T follicular helper cell (primary cell): Measurements from ENCODE around the gene PCDH7.

Experiments
- DNase-seq: peaks from one replicate; pipeline ENCODE4 v3.0.0-alpha.2; 2020; ENCODE audit warnings: low read depth

The PCDH7 gene

DNA sequence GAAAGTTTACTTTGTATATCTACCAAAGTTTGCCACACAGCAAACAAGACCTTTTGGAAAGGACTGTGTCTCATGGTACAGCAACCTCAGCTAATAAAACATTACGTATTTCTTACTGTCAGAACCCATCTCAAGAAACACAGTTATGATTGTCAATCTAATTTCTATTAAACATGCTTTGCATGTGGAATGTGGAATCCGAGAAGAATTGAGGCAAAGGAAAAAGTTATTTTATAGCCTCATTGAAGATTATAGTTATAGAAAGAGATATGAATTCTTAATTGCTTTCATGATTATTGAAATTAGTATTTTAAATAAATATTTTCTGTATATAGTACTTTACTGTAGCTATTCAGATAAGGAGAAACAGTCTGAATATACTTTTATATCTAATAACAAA lies 5.4 kb downstream of the PCDH7 start:
- DNase-seq: no peak

DNA sequence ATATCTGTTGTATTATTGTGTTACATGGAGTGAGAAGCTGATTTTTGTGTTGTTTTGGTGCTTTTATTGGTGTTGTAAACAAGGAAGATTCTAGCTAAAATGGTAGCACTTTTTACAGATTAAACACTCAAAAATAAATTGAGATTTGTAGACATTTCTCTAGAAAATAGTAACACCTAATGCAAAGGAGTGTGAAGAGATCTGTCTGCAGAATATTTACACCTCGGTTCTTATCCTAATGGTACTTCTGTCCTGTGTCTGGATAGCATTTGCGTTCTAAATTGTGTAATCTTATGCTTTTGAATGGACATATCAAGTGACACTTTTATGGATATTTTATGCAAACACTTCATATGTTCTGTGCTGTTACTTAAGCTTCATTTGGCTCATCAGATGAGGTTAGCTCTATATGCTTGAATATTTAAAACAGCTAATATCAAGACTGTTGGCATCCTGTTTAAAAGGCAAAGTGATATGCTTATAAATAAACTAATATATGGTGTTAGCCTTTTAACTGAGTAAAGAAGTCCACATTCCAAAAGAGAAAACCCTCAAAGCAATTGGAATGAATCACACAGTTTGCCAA lies 6.0 kb downstream of the PCDH7 start:
- DNase-seq: no peak

DNA sequence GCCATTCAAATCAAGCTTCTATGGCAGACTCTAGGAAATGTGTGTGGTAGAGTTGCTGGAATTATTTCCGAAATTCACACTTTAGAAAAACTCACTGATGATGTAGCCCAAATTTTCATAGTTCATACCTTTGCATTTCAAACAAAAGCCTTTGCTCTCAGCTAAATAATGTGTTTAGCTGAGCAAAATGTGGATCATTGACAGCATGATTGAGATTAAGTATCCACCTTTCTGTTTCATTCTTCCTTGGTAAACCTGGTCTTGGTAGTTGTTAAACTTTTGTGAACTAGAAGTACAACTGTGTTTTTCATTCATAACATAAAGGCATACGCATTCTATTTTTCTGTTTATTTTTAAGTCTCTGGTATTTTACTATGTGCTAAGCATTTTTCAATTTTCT lies 7.2 kb downstream of the PCDH7 start:
- DNase-seq: no peak

DNA sequence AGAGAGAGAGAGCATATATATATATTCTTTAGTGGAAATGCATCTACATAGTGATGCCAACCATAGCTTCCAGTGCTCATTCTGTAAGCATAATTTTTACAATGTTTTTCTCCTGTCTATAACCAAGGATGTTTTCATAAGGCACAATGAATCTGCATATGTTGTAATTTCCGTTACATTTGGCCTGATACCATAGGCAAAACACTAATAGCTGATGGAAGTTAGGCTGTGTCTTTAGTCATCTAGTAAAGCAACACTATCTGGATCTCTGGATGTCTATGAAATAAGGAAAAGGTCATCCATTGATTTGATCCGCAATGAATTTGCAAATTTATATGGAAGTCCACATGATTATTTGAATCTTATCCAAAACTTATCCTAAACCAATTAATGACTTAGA lies 8.1 kb downstream of the PCDH7 start:
- DNase-seq: no peak

DNA sequence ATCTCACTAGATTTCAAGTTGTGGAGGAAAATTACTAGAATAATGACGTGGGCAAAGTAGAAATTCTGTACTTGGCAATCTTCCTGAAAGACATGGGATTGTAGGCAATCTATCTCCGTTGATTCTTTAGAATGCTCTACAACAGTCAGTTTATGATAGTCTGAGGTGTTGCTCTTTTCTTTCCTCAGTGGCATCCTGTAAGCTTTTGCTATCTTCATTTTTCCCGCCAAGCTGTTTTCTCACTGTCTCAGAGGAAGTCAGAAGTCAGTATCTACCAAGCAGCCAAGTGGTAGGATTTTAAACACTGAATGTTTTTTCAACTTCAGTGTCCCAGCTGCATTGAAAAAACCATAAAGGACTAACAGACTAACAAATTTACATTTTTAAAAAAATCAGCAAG lies 23.7 kb downstream of the PCDH7 start:
- no peak for DNase-seq

DNA sequence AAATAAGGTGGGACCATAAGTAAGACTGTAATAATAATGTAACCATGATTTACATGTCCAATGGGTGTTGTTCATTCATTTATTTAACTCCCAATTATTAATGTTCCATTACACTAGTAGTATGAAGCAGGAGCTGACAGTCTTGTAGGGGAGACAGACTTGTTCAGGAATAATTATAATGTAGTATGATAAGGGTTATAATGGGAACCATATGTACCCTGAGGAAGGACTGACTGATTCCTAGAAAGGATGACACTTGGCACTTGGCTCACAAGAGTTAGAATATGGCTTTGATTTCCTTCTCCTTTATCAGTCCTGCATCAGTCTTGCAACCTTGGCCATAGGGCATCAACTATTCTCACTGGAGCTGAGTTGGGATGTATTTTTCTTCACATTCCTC lies 24.2 kb downstream of the PCDH7 start:
- no peak for DNase-seq

DNA sequence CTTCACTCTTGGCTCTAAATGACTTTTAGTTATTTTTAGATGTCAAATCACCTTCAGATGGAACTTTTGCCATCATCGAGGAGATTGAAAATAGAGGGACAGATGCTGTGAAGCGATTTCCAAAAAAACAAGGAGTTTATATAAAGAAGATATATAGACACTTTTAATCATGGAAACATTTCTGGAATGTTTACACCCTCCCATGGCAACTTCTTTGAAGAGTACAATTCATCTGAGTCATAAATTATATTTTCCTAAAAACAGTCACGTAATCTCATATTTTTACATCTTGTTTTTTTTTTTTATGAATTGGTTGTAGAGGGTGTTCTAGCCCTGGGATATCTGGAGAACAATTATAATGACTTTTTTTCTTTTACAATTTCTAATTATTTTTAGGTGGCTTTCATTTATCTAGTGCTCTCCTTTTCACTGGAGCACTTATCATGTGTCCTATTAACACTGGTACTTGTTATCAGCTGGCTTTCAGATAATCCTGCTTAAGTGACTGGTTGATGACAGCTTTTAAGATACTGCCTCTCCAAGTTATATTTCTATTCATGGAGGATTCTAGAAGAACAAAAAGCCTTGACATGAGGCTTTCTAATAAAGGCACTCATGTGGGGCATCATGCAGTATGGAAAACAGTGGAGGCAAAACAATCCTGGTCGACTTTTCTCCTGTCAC lies 24.9 kb downstream of the PCDH7 start:
- no peak for DNase-seq

DNA sequence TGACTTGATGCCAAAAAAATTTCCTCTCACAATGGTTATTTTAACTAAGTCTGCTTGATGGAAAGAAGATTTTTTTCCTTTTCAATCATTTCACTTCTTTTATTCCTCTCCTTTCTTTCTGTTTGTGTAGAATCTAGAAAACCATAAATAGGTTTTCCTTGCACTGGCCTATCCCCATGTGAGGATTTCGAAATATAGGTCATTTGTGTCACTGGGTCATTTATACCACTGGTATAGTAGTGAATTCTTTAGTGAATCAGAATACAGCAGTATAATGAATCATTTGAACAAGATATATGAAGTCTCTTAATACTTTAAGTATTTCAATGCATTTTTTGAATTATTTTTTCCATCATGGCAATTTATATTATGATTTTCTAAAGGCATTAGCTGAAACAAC lies 26.6 kb downstream of the PCDH7 start:
- DNase-seq: no peak

DNA sequence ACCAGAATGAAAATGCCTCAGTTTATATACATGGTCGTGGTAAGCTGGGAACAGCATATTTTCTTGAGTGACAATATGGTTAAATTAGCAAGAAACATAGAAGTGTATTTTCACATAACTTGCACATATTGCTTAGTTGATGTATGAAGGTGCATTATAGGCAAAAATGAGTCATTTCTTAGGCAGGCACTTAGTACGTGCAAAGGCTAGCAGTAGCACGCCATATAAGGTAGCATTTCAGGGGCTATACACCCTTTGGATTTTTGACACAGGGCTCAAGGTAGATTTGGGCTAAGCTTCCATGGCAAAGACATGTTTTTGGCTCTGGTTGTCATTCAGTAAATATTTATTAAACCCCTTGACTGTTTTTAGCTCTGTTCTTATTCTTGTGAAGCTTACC lies 33.1 kb downstream of the PCDH7 start:
- no peak for DNase-seq

DNA sequence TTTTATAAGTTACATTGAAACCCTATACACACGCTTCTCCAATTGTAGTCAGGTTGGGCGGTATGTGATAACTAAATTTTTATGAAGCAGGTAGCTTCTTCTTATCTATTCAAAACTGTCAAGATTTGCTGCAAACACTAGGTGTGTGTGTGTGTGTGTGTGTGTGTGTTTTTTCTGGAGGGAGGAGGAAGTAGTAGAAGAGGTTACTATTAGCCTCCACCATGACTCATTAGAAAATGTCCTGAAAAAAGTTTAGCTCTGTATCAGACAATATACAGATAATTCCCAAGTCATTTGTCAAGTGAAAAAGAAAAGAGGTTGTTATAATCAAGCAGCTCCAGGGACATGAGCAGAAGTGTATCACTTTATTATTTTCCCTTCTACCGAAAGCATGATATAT lies 33.9 kb downstream of the PCDH7 start:
- no peak for DNase-seq

DNA sequence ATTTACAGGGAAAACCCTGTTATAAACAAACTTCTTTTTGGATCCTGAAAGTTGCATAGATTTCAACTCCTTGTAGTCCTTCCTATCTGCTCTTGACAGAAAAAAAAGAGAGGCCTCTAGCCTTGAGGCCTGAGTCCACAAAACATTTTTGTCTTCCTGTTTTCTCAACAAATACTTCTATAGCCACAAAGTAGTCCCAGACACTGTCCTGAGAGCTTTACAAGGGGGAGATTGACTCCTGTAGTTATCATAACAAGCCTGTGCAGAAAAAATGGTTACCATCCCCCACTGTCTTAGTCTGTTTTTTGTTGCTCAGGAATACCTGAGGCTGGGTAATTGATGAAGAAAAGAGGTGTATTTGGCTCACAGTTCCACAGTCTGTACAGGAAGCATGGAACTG lies 35.2 kb downstream of the PCDH7 start:
- DNase-seq: no peak

DNA sequence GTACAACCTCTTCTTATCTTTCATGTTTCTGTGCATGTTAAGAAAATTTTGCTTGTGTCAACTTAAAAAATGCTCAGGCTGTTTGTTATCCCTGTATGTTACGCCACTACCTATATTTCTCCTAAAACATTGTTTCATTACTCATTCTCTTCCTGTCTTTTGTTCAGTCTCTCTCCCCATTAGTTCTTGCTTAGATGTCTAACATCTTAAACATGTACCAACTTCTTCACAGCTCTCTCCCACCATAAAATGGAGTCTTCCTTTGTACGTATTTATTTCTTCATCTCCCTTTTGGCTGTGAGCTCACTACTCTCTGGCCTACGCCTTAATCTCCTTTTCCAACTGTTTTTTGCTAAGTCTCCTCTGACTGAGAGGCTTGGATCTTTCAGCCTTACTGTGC lies 36.4 kb downstream of the PCDH7 start:
- no peak for DNase-seq

DNA sequence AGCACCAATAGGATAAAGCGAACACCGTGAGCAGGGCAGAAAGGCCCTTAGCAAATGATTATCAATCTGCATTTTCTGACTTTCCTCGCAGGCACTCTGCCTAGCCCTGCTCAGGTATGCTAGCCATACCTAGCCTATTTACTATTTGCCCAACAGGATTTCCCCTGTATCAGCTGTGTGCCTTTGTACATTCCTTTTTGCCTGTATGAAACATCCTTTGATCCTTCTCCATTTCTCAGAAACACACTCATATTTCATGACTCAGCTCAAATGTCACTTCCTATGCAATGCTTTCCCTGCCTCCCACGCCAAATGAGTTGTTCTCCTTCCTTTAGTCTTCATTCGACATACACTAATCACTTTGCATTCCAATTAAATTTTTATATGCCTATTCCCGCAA lies 37.2 kb downstream of the PCDH7 start:
- DNase-seq: no peak

DNA sequence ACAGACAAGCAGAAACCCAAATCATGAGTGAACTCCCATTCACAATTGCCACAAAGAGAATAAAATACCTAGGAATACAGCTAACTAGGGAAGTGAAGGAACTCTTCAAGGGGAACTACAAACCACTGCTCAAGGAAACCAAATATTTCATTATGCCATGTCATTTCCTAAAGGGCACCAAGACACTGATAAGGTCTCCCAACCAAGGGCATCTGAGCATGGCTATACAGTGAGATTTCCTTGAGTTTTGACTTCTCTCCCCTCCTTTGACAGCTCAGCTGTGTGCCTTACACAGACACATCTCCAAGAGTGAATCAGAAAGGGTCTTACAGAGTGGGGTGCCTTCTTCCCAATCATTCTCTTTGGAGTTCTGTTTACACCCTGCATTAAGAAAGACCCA lies 40.4 kb downstream of the PCDH7 start:
- no peak for DNase-seq

DNA sequence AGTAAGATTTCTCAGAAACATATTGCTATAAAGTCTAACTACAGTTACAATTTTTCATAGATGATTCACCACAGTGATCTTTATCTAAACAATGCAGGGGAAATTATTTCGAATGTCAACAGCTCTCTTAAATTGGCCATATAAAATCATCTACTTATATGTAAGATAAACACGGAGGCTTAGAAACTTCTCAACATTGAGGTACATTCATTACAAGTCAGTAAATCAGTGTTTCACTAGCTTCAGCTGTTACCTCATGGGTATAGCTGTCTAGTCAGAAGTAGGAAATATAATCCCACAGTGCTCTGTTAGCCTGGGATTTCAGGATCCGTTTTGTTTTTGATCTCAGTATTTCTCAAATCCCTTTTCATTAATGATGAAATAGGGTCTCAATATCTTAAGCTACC lies 43.2 kb downstream of the PCDH7 start:
- no peak for DNase-seq

DNA sequence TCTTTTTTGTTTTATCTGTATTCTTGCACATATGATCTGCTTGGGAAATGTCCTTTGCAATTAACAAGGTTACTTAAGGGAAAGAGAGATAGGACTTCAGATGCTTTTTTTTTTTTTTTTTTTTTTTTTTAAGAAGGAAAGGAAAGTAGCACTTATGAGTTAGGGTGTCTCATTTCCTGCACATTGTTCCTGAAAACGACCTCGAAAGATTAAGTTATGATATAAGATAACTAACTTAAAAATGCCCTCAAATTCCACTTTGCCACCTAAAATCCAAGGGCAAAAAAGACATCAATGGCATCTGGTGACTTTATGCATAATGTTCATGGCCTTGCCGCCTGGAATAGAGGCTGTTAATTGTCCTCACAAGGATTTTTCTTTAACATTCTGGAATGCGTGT lies 44.9 kb downstream of the PCDH7 start:
- no peak for DNase-seq

DNA sequence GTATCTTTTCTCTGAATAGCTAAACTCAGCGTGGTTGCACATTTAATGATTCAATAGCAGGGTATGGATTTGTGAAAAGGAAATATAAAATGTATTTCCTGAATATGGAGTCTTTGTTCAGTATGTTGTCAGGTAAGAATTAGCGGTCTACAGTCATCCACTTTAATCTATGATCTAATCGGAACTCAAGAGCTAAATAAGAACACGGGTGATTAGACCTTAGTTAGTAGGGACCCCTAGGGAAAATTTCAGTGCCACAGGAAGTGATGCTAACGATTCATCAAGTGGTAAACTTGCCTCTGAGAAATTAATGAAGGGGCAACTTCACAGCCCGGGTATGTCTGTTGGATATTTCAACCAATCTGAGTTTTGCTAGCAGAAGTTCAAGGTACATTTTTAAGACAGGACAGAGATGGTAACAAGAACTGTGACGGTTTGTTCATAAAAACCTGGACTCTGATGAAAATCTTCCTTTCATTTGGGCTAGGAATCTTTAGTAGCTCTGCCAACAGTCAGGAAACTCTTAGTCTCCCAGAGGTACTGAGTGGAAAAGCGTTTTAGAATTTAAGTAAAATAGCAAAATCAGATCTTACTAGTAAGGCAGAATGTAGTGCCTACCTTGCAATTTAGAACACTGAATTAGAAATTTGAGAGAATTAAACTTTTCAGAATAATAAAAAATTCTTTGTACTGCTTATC lies 47.1 kb downstream of the PCDH7 start:
- DNase-seq: no peak

DNA sequence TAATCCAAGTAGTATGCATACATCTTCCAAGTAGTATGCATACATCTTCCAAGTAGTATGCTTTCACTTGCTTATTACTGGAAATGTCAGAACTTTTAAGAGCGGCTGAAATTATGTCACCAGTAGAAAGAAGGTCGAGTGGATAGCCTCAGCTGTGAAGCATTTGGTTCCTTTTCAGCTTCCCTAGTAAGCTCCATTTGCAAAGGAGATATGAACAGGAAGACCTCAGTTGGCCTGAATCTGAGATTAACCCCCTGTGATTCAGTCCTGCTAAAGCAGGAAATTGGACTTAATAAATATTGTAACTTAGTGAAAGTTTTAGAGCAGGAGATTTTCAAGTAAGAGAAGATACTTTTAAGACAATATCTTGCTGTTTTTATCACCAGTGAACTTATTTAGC lies 48.1 kb downstream of the PCDH7 start:
- DNase-seq: no peak

DNA sequence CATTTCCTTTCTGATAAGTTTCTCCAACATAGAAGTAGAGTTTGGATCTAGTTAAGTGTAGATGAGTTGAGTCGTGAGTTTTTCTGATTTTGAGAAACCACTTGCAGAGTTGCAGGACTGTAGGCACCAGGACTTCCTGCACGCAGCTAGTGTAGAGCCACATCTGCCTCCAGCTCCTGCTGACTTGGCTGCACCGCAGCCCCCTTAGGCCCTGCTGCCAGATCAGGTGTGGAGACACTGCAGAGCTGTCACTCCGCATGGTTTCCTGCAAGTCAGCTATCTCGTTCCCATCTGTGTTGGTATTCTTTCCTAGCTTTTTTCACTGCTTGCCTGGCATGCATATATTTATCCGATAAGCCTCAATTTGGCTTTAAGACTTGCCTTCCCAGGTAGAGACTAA lies 48.9 kb downstream of the PCDH7 start:
- DNase-seq: no peak

DNA sequence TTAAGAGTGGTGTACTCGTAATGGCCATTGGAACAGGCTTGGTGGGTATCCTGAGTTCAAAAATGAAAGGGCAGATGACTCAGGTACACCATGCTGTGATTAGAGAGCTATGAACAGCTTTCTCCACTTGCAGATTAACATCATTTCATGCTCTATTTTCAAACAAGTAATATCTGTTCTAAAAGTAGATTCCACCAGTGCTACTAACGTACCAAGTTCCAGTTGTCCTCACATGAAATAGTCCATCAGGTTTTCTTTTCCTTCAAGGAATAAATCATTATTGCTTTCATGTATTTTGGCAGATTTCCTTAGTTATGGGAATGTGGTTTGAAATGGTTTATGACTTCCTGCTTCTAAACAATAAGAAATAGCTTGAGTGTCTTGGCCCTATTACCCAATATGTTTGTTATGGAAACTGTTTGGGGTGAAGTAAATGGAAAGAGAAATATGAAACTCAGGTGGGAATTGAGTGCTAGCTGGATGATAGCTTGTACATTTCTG lies 49.9 kb downstream of the PCDH7 start:
- DNase-seq: no peak

DNA sequence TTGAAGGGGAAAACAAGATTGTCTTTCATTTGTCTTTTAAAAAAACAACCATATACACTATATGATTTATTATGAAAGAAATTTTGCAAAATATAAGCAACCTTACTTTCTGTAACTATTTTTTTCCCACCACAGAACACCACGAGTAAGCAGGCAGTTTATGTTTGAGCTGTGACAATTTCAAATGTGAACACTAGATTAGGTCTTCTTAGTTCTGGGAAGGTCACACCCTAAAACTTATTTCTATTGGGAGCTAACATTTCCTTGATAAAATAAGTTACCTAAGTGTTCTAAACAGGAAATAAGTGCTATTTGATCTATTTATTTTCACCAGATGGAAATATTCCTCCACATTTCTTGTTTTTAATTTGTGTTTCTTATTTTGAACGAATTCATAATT lies 50.6 kb downstream of the PCDH7 start:
- no peak for DNase-seq

DNA sequence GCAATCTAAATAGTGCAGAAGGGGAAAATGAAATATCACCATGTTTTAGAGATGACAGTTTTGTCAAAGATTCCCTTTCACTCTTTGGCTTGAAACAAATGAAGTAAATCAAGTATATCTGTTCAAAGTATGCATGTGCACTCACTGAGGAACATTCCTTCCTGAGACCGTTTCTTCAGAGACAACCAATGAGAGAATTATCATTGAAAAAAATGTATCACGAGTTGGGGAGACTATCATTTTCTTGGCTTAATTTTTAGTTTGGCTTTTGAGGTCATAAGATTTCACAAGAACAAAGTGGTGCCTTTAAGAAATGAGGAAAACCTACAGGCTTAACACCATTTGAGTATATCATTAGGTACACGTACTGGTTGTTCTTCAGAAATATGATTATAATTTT lies 56.3 kb downstream of the PCDH7 start:
- DNase-seq: no peak

DNA sequence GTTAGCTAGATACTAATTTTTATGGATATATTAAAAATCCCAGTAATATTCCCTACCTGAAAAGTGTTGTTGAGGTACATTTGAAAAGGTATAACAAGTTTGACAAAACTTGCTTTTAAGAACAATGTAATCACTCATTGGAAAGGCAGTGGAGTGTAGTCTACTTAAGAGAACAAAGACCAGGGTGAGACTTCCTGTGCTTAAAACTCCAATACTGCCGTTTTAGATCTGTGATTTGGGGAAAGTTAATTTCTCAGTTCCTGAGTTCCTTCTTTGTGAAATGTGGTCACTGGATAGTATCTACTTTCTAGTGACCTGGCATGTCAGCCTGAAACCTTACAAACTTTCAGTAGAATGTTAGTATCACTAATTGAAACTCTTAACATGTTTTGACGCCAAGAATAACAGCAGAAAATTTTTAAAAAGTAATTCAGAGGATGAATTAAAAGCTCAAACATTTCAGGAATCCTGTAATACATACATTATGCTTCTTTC lies 56.8 kb downstream of the PCDH7 start:
- DNase-seq: no peak
